GM12878 (cell line): ENCODE data around the gene SPPL2B. TPM values are rescaled to one million over a fixed set of nuclear protein-coding genes. Genes with fewer than 3 reads are reported as not detected.

ENCODE experiments used
- ATAC-seq: fragments of 200-7000 bp; cut with Tn5 transposase; 3 replicates; pipeline ENCODE4 v1.9.1; 2020; ENCODE audit warnings: mild to moderate bottlenecking, moderate library complexity
- BruUV-seq: library from RNA; stranded (reverse); fragments of 400-500 nt; replicated peaks from 2 replicates; lab custom pipeline; 2021; lab: Mats Ljungman, UMichigan
- CTCF ChIA-PET: fragments of 300-600 bp; sonication (Branson Sonifier 250); formaldehyde crosslinking; extraction: SDS; loops from one replicate; lab custom pipeline; 2021; ENCODE audit warnings: inconsistent platforms; lab: Yijun Ruan, JAX
- POLR2A ChIA-PET: fragments of 350-600 bp; formaldehyde crosslinking; extraction: SDS; loops from one replicate; lab custom pipeline; 2021; ENCODE audit warnings: inconsistent platforms; lab: Charles Lee
- RAD21 ChIA-PET: fragments of 300-600 bp; sonication (Branson Sonifier 250); formaldehyde crosslinking; loops from one replicate; lab custom pipeline; 2023; ENCODE audit warnings: antibody characterized with exemption; ENCODE audit not compliant: unreplicated experiment; lab: Charles Lee
- SMC1A ChIA-PET: fragments of 300-600 bp; sonication (Branson Sonifier 250); formaldehyde crosslinking; loops from one replicate; lab custom pipeline; 2023; ENCODE audit not compliant: unreplicated experiment, uncharacterized antibody; lab: Charles Lee
- DNase-seq: peaks from one replicate; pipeline ENCODE4 v3.0.0-alpha.2; 2011; ENCODE audit warnings: low read depth, low spot score
- FAIRE-seq: peaks from 3 replicates; lab custom pipeline; 2011; peaks lifted over from hg19 to GRCh38; lab: Jason Lieb, UNC
- H2AFZ ChIP-seq: 2 replicates; pipeline ENCODE4 v1.6.0; 2011; ENCODE audit warnings: low read depth, low read length, control low read depth; ENCODE audit not compliant: control insufficient read depth
- H3K27ac ChIP-seq: 2 replicates; pipeline ENCODE4 v1.5.1; 2011; ENCODE audit warnings: control low read depth; ENCODE audit not compliant: control insufficient read depth, insufficient read depth
- H3K27me3 ChIP-seq, 2 experiments: replicated peaks in 1 of 2; 2 replicates each; pipeline versions ENCODE4 v1.6.0 to v1.6.1; 2011; ENCODE audit warnings: low read length in 1 of 2; ENCODE audit not compliant: control insufficient read depth in 2 of 2, insufficient read depth in 2 of 2
- H3K36me3 ChIP-seq, 2 experiments: 2 replicates each; pipeline ENCODE4 v1.5.1; 2011; ENCODE audit warnings: low read length in 1 of 2; ENCODE audit not compliant: control insufficient read depth in 2 of 2, insufficient read depth in 2 of 2
- H3K4me1 ChIP-seq: 2 replicates; pipeline ENCODE4 v1.6.1; 2011; ENCODE audit warnings: mild to moderate bottlenecking, low read length, moderate library complexity, mixed read lengths; ENCODE audit not compliant: control insufficient read depth, insufficient read depth
- H3K4me2 ChIP-seq: 2 replicates; pipeline ENCODE4 v1.6.0; 2011; ENCODE audit warnings: control low read depth; ENCODE audit not compliant: control insufficient read depth, insufficient read depth
- H3K4me3 ChIP-seq: fragments of 200-600 bp; sonication (generic); 2 replicates; pipeline ENCODE4 v1.5.1; 2016
- H3K79me2 ChIP-seq: 2 replicates; pipeline ENCODE4 v1.6.0; 2011; ENCODE audit warnings: low read length; ENCODE audit not compliant: control insufficient read depth, insufficient read depth
- H3K9ac ChIP-seq: 2 replicates; pipeline ENCODE4 v1.8.0; 2011; ENCODE audit warnings: low read length, control low read depth, mixed read lengths; ENCODE audit not compliant: control insufficient read depth, insufficient read depth
- H3K9me3 ChIP-seq: replicated peaks from 3 replicates; pipeline ENCODE4 v1.5.1; 2011; ENCODE audit warnings: mild to moderate bottlenecking, low read length; ENCODE audit not compliant: control insufficient read depth, insufficient read depth
- H4K20me1 ChIP-seq: 2 replicates; pipeline ENCODE4 v1.6.0; 2011; ENCODE audit not compliant: control insufficient read depth, insufficient read depth
- ATF2 ChIP-seq: IDR thresholded peaks from 2 replicates; pipeline ENCODE4 v1.6.1; 2012; ENCODE audit warnings: low read length, inconsistent platforms
- ATF3 ChIP-seq: IDR thresholded peaks from 2 replicates; pipeline ENCODE4 v1.6.1; 2011; ENCODE audit warnings: low read depth, mild to moderate bottlenecking, low read length, moderate library complexity, borderline replicate concordance; ENCODE audit errors: extremely low read depth
- BHLHE40 ChIP-seq, 2 experiments: fragments of 450-650 bp in 1 of 2; IDR thresholded peaks; 2 replicates each; pipeline ENCODE4 v1.6.1; 2011 to 2017; ENCODE audit warnings: low read depth in 2 of 2, borderline replicate concordance in 1 of 2, improper control_type of control experiment in 1 of 2, low read length in 1 of 2, mild to moderate bottlenecking in 1 of 2
- ELK1 ChIP-seq: IDR thresholded peaks from 2 replicates; pipeline ENCODE4 v1.6.1; 2012; ENCODE audit warnings: low read depth, low read length, improper control_type of control experiment
- GATAD2B ChIP-seq: fragments of 450-650 bp; conservative IDR thresholded peaks from 2 replicates; pipeline ENCODE4 v1.6.1; 2017; ENCODE audit warnings: low read depth, mild to moderate bottlenecking, moderate library complexity
- HDAC2 ChIP-seq: fragments of 200-600 bp; sonication (generic); IDR thresholded peaks from 2 replicates; pipeline ENCODE4 v1.6.1; 2017
- MTA2 ChIP-seq: fragments of 450-650 bp; IDR thresholded peaks from 2 replicates; pipeline ENCODE4 v1.6.1; 2016; ENCODE audit warnings: low read depth, mild to moderate bottlenecking, moderate library complexity
- MXI1 ChIP-seq: fragments of 150-350 bp; IDR thresholded peaks from 2 replicates; pipeline ENCODE4 v1.6.1; 2011; ENCODE audit warnings: low read depth, mild to moderate bottlenecking, inconsistent platforms, low read length, improper control_type of control experiment
- NKRF ChIP-seq: fragments of 450-650 bp; conservative IDR thresholded peaks from 2 replicates; pipeline ENCODE4 v1.6.1; 2017; ENCODE audit warnings: mild to moderate bottlenecking, moderate library complexity
- RBBP5 ChIP-seq: fragments of 200-600 bp; sonication (generic); conservative IDR thresholded peaks from 2 replicates; pipeline ENCODE4 v1.6.1; 2016
- SRF ChIP-seq, 2 experiments: IDR thresholded peaks; 2 replicates each; pipeline ENCODE4 v1.6.1; 2011; ENCODE audit warnings: low read depth in 2 of 2, low read length in 2 of 2, mild to moderate bottlenecking in 1 of 2, moderate library complexity in 1 of 2
- TCF3 ChIP-seq: IDR thresholded peaks from 2 replicates; pipeline ENCODE4 v1.6.1; 2012; ENCODE audit warnings: low read depth, mild to moderate bottlenecking, low read length, borderline replicate concordance; ENCODE audit not compliant: insufficient read depth
- ZNF384 ChIP-seq: IDR thresholded peaks from 2 replicates; pipeline ENCODE4 v1.6.1; 2012; ENCODE audit warnings: low read depth, mild to moderate bottlenecking, low read length, improper control_type of control experiment, borderline replicate concordance
- ZNF687 ChIP-seq: fragments of 450-650 bp; IDR thresholded peaks from 2 replicates; pipeline ENCODE4 v1.6.1; 2017; ENCODE audit warnings: mild to moderate bottlenecking, moderate library complexity
- WGBS: methylation state at CpG from one replicate; pipeline ENCODE4 v1.1.6; 2016; ENCODE audit warnings: low lambda C conversion rate; ENCODE audit not compliant: insufficient replicate concordance, insufficient coverage; ENCODE audit errors: missing lambda C conversion rate; 5-methylcytosine and 5-hydroxymethylcytosine counted together
- in situ Hi-C: fragments of 300-500 bp; cut with MboI; formaldehyde crosslinking; loops from 9 replicates; pipeline ENCODE4 v1.14.3; 2018; ENCODE audit warnings: mixed read lengths
- intact Hi-C: fragments of 100-400 bp; cut with micrococcal nuclease; formaldehyde crosslinking; loops from one replicate; pipeline ENCODE4 v1.14.2; 2022; ENCODE audit not compliant: unreplicated experiment
- polyA plus RNA-seq, 11 experiments: library from polyadenylated mRNA; depleted of rRNA in 4 of 11; unstranded in 6 of 11; stranded (reverse) in 5 of 11; fragments of >200 nt; fragmentation: Nextera tagmentation in 4 of 11; fragmentation: Illumina TruSeq in 1 of 11; extraction: Ambion mirVana in 4 of 11; extraction: Trizol in 1 of 11; gene quantifications; 1 replicate in 1 of 11; 2 replicates in 10 of 11; pipeline versions ENCODE4 v1.2.1 to v1.2.3, GENCODE V29; 2011 to 2016; ENCODE audit warnings: inconsistent platforms in 2 of 11, missing spikeins in 2 of 11, low read depth in 1 of 11
- total RNA-seq, 4 experiments: library from RNA; depleted of rRNA in 3 of 4; stranded (reverse); fragments of >200 nt in 3 of 4; fragmentation: Illumina TruSeq in 1 of 4; extraction: Trizol in 1 of 4; gene quantifications; 2 replicates each; pipeline versions ENCODE4 v1.2.1 to v1.2.3, GENCODE V29; 2013 to 2021

The SPPL2B gene
- total and polyA plus RNA-seq, 10 of the 15 experiments (the other 5 are each of a cell fraction or from before 2014, with no cell fraction given): 0.29 to 56.5 (median 18.3) TPM

GRCh38 chr19:2353159-2353886 is 24.8 kb downstream of the SPPL2B start:
- in situ Hi-C loops: no loop called here
- no peak overlapping the region for H3K4me2 ChIP-seq
- H3K36me3 ChIP-seq: peaks cover 0 to 2% of the 10 kb centered on the region in 2 experiments; a peak in 1 of 4 replicates
- intact Hi-C loops: no loop called here
- WGBS: 91% methylated on average over 25 of the region's 45 CpGs
- H3K79me2 ChIP-seq: no peaks in the 10 kb centered on the region
- no peak for ATAC-seq
- H3K9me3 ChIP-seq: no peaks in the 10 kb centered on the region; the same call in 2 of the 3 replicates
- DNase-seq: no peak
- no peak overlapping the region for H3K27ac ChIP-seq
- H3K27me3 ChIP-seq: no peaks in the 10 kb centered on the region
- no peak overlapping the region for H3K9ac ChIP-seq
- no peaks in the 10 kb centered on the region for H4K20me1 ChIP-seq
- ChIA-PET SMC1A (no interaction called here), RAD21 (no interaction called here), CTCF (interaction anchor here (1.1 kb wide), 1 partner anchor 27 kb away, joined by 4 read pairs; no protein-coding TSS in a partner anchor), POLR2A (interaction anchor here (0.9 kb wide), 1 partner anchor 103 kb away, joined by 3 read pairs; the partner anchor contains the start of gene LMNB2)
- no peaks in the 10 kb centered on the region for H3K4me1 ChIP-seq
- H3K4me3 ChIP-seq: no peak overlapping the region
- BruUV-seq: no TSS peak
- no peak overlapping the region for H2AFZ ChIP-seq
- FAIRE-seq: no peak
- TF ChIP-seq MXI1: no peak
- TF ChIP-seq NKRF: no peak
- no peak for TF ChIP-seq ZNF687
- no peak for TF ChIP-seq BHLHE40 (IDR thresholded peaks at IDR 0.05; ENCODE audit: borderline replicate concordance in 1 of 2, low read depth in 2 of 2, low read length in 1 of 2)
- TF ChIP-seq ATF2: no peak
- no peak for TF ChIP-seq RBBP5
- TF ChIP-seq TCF3: no peak
- no peak for TF ChIP-seq ELK1
- no peak for TF ChIP-seq GATAD2B
- no peak for TF ChIP-seq MTA2
- TF ChIP-seq ATF3: no peak
- TF ChIP-seq SRF (IDR thresholded peaks at IDR 0.05; ENCODE audit: low read depth in 2 of 2, low read length in 2 of 2): no peak
- no peak for TF ChIP-seq ZNF384
- no peak for TF ChIP-seq HDAC2
